ENCODE results near the gene FUBP3.

Gene FUBP3

DNA sequence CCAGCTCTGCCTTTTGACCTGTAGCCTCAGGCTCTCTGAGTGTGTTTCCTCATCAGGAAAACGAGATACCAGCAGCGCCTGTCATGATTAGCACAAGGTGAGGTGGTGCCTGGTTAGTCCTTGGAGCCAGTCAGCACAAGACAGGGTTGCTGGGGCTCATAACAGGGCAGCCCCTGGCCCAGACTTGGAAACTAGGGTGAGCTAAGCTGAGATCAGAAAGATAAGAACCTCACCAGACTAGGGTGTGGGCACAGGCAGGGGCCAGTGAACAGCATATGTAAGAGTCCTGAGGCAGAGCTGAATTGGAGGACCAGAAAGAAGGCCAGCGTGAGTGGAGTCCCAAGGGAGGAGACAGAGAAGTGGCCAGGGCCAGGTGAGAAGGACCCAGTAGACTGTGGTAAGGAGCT is 42.7 kb upstream of the FUBP3 start:
- in situ Hi-C loops (cut with HindIII; ENCODE audit: low sequenced_read_pairs): no loop called here
- TF ChIP-seq, protein P1, sequence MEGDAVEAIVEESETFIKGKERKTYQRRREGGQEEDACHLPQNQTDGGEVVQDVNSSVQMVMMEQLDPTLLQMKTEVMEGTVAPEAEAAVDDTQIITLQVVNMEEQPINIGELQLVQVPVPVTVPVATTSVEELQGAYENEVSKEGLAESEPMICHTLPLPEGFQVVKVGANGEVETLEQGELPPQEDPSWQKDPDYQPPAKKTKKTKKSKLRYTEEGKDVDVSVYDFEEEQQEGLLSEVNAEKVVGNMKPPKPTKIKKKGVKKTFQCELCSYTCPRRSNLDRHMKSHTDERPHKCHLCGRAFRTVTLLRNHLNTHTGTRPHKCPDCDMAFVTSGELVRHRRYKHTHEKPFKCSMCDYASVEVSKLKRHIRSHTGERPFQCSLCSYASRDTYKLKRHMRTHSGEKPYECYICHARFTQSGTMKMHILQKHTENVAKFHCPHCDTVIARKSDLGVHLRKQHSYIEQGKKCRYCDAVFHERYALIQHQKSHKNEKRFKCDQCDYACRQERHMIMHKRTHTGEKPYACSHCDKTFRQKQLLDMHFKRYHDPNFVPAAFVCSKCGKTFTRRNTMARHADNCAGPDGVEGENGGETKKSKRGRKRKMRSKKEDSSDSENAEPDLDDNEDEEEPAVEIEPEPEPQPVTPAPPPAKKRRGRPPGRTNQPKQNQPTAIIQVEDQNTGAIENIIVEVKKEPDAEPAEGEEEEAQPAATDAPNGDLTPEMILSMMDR (IDR thresholded peaks at IDR 0.05; ENCODE audit: low read depth, low read length, missing control alignments): no peak
- no peak overlapping the region for H3K4me3 ChIP-seq (ENCODE audit: low read depth, low read length)
- no peak for DNase-seq (ENCODE audit: low read depth)

DNA sequence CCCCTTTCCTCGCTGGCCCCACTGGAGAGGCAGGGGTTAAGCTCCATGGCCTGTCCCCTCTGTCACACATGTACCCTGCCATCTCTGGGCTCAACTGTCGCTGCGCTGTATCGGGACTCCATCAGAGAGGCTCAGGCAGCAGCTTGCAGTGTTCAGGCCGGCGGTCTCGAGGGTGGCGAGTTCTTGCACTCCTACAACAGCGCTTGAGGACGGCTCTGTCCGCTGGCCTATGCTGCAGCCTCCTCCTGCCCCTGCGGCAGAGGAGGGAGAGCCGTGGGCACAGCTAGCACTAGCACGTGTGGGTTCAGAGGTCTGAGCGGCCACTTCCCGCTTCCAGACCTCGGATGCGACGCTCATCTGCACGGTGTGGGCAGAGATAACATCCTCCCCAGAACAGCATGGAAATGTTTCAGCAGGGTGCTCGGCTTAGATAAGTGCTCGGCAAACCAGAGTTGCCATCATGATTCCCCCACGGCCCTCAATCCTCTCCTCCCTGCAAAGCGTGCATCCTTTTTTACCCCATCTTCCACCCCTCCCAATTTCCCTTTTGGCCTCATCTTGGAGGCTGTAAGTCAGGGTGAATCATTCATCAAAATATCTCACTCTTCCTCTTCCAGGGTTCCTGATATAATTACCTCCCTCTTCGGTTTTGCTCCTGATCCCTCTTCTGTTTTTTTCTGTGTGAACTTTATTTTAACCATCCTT is 41.9 kb upstream of the FUBP3 start:
- DNase-seq (ENCODE audit: low read depth): no peak
- in situ Hi-C loops (cut with HindIII; ENCODE audit: low sequenced_read_pairs): no loop called here
- no peak overlapping the region for H3K4me3 ChIP-seq (ENCODE audit: low read depth, low read length)
- TF ChIP-seq, protein P1 (IDR thresholded peaks at IDR 0.05; ENCODE audit: low read depth, low read length, missing control alignments): no peak

DNA sequence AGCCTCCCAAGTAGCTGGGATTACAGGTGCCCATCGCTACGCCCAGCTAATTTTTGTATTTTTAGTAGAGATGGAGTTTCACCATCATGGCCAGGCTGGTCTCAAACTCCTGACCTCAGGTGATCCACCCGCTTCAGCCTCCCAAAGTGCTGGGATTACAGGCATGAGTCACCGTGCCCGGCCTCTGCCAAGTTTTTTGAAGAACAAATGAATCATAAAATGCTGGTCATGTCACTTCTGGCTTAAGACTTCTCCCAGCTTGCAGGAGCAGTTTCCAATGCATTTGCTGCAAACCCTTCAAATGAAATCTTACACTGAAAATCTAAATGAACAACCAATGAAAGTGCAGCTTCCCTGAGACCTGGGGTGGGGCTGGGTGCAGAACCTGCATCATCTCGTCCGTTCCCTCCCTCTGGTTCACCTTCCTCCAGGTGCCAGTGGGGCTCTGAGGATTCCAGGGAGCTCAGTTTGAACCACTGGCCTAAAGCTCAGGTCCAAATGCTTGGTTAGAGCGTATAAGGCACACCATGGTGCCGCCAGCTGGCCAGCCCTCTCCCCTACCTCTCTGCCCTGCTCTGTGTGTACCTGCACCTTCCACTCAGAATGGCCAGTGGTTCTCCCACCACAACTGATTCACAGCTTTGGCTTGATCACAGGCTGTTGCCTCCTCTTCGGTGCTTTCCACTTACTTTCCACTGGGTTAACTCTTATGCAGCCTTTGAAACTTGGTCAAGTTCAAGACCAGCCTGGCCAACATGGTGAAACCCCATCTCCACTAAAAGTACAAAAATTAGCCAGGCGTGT is 39.8 kb upstream of the FUBP3 start:
- H3K4me3 ChIP-seq (ENCODE audit: low read depth, low read length): no peak overlapping the region
- in situ Hi-C loops (cut with HindIII; ENCODE audit: low sequenced_read_pairs): loop anchor here (5.0 kb wide), 1 partner anchor 43 kb away; no protein-coding TSS in a partner anchor
- peak; percentile 46 for DNase-seq (ENCODE audit: low read depth)
- TF ChIP-seq, protein P1 (IDR thresholded peaks at IDR 0.05; ENCODE audit: low read depth, low read length, missing control alignments): no peak

DNA sequence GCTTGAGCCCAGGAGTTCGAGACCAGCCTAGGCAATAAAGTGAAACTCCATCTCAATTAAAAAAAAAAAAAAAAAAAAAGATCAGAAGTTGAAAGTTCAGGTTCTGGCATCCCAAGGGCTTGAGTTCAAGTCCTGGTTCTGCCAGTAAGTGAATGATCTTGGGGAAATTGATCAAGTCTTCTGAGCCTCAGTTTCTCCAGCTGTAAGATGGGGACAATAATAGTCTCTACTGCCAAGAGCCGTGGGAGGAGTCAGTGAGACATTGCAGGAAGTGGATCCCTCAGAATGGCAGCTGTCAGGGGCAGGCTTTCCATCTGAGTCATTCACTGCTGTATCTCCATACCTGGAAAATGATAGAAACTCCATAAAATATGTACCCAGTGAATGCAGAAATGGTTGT is 37.8 kb upstream of the FUBP3 start:
- DNase-seq (ENCODE audit: low read depth): no peak
- in situ Hi-C loops (cut with HindIII; ENCODE audit: low sequenced_read_pairs): loop anchor here (5.0 kb wide), 1 partner anchor 41 kb away; no protein-coding TSS in a partner anchor
- no peak overlapping the region for H3K4me3 ChIP-seq (ENCODE audit: low read depth, low read length)
- TF ChIP-seq, protein P1 (IDR thresholded peaks at IDR 0.05; ENCODE audit: low read depth, low read length, missing control alignments): no peak

DNA sequence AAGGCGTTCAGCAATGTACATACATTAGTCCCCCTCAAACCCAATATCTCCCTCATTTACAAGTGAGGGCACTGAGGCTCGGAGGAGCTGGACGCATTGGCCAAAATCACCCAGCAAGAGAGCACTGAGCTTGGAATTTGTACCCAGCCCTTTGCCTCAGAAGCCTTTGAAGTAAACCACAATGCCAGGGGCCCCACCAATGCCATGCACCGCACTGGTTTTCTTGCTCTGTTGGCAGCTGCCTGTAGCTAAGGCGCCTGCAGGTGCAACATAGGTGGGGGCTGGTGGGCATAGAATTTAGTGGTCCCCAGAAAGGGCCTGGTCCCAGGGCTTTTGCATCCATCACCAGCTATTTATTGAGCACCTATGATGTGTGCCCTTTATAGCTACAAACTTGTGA is 37.3 kb upstream of the FUBP3 start:
- H3K4me3 ChIP-seq (ENCODE audit: low read depth, low read length): no peak overlapping the region
- TF ChIP-seq, protein P1 (IDR thresholded peaks at IDR 0.05; ENCODE audit: low read depth, low read length, missing control alignments): no peak
- DNase-seq (ENCODE audit: low read depth): no peak
- in situ Hi-C loops (cut with HindIII; ENCODE audit: low sequenced_read_pairs): loop anchor here (5.0 kb wide), 1 partner anchor 40 kb away; no protein-coding TSS in a partner anchor

DNA sequence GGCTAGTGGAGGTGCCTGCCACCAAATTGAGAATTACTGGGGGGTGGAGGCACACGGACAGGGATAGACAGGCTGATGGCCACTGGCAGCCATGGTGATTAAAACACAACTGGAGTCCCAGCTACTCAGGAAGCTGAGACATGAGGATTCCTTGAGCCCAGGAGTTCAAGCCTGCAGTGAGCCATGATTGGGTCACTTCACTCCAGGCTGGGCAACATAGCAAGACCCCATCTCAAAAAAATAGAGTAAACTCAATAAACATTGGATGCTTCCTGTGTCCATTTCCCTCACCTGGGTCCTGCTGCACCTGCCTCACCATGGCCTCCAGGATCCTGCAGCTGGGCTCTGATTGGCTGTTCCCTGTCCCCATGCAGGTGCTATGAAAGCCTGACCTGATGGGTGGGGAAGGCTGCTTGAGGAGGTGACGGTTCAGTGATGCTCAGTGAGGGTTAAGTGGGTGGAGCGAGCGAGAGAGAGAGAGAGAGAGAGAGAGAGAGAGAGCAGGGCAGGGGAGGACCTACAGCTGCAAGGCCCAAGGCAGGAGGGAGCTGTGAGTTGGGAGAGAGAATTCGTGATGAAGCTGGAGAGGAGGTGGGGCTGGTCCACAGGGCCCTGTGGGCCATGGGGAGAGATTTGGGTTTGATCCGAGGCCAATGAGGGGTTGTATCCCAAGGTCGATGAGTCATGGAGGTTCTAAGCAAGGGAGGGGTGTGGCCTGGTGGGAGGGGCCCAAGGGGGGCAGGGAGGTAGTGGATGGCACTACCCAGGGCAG is 36.7 kb upstream of the FUBP3 start:
- TF ChIP-seq, protein P1 (IDR thresholded peaks at IDR 0.05; ENCODE audit: low read depth, low read length, missing control alignments): no peak
- H3K4me3 ChIP-seq (ENCODE audit: low read depth, low read length): no peak overlapping the region
- no peak for DNase-seq (ENCODE audit: low read depth)
- in situ Hi-C loops (cut with HindIII; ENCODE audit: low sequenced_read_pairs): loop anchor here (5.0 kb wide), 1 partner anchor 40 kb away; no protein-coding TSS in a partner anchor
